Activated CD8-positive, alpha-beta T cell treated with anti-CD3 and anti-CD28 coated beads, Interleukin-2, amount 10 ng/mL, durations not matched to agents 7 days and 5 days (primary cell): Measurements from ENCODE around the gene SSU72. TPM values are rescaled to one million over a fixed set of nuclear protein-coding genes. Genes with fewer than 3 reads are reported as not detected.
"Not testable (repeated sequence)": the region's sequence is repeated elsewhere in the genome, so short reads cannot be mapped to it uniquely, and the experiment has no call there.

Experiments used
- ATAC-seq: fragments of 150-1000 bp; cut with Tn5 transposase; one replicate; pipeline ENCODE4 v1.10.0; 2021; ENCODE audit warnings: moderate library complexity
- CTCF ChIA-PET: fragments of 350-600 bp; sonication (Branson Sonifier 250); formaldehyde crosslinking; loops from one replicate; lab custom pipeline; 2021; ENCODE audit warnings: antibody characterized with exemption; lab: Charles Lee
- POLR2A ChIA-PET: fragments of 350-600 bp; sonication (Branson Sonifier 250); formaldehyde crosslinking; loops from one replicate; lab custom pipeline; 2021; ENCODE audit warnings: antibody characterized with exemption; lab: Charles Lee
- DNase-seq: peaks from one replicate; pipeline ENCODE4 v3.0.0-alpha.2; 2020
- H3K27ac Mint-ChIP-seq: one replicate; pipeline ENCODE4 v1.8.0; 2021; ENCODE audit warnings: mild to moderate bottlenecking, mixed read lengths
- H3K27me3 Mint-ChIP-seq: one replicate; pipeline ENCODE4 v1.8.0; 2021; ENCODE audit warnings: low read depth, mixed read lengths
- H3K36me3 Mint-ChIP-seq: one replicate; pipeline ENCODE4 v1.8.0; 2021; ENCODE audit warnings: low read depth, mixed read lengths
- H3K4me1 Mint-ChIP-seq: one replicate; pipeline ENCODE4 v1.8.0; 2021; ENCODE audit warnings: low read depth, mixed read lengths
- H3K4me3 Mint-ChIP-seq: one replicate; pipeline ENCODE4 v1.8.0; 2021; ENCODE audit warnings: mild to moderate bottlenecking, mixed read lengths
- H3K9me3 Mint-ChIP-seq: one replicate; pipeline ENCODE4 v1.8.0; 2022; ENCODE audit warnings: mixed read lengths; ENCODE audit not compliant: insufficient read depth
- total RNA-seq, 2 experiments: library from RNA; stranded (reverse); gene quantifications; one replicate each; pipeline ENCODE4 v1.2.3, GENCODE V29; 2021

The SSU72 gene
- total RNA-seq, 2 experiments from 2014 or later = 123 to 129 TPM

- no peak overlapping the region for H3K4me3 Mint-ChIP-seq
- no peaks in the 10 kb centered on the region for H3K4me1 Mint-ChIP-seq
- H3K9me3 Mint-ChIP-seq = no peaks in the 10 kb centered on the region
- H3K27ac Mint-ChIP-seq = peak overlapping the region; percentile 46
- no peak for DNase-seq
- peaks cover 14% of the 10 kb centered on the region for H3K36me3 Mint-ChIP-seq
- no peak for ATAC-seq
- CTCF ChIA-PET = no interaction called here
- H3K27me3 Mint-ChIP-seq = no peaks in the 10 kb centered on the region
- POLR2A ChIA-PET = no interaction called here
Observed at GRCh38 chr1:1536019-1536937, 38.4 kb downstream of the SSU72 start.

GRCh38 chr1:1535201-1536018 lies 39.3 kb downstream of the SSU72 start:
- no peak for DNase-seq
- ATAC-seq = no peak
- Mint-ChIP-seq H3K9me3 (no peaks in the 10 kb centered on the region), H3K27ac (no peak overlapping the region), H3K4me1 (no peaks in the 10 kb centered on the region), H3K4me3 (no peak overlapping the region), H3K27me3 (no peaks in the 10 kb centered on the region), H3K36me3 (peaks cover 18% of the 10 kb centered on the region)
- ChIA-PET CTCF (no interaction called here), POLR2A (no interaction called here)

DNA sequence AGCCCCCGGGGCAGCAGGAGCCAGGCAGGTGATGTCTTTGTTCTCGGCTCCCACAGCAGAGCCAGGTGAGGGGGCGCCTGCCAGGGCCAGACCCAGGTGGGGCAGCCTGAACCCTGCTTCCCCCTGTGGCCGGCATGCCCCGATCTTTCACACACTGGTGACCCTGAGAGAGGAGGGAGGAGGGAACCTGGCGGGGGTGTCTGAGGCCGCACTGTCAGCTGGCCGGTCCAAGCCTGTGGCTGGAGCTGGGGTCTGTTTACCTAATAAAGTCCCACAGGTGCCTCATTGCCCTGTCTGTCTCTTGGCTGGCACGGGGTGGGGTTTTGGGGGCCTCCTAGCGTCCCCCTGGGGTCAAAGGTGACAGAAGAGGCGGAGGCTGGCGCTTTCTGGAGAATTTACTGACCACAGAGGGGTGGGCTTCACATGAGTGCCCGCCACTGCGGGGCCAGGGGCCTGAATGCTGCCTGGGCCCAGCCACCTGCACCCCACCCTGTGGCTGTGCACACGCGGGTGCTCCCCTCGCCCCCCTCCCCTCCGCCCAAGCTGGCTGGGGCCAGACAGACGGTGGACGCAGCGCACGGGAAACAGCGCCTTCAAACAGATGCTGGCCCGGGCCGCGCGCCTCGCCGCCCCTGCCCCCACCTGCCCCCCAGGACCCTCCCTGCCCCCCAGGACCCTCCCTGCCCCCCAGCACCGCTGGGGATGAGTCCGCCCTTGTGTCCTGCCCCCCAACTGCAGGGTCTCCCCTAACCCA lies 40.1 kb downstream of the SSU72 start:
- H3K4me1 Mint-ChIP-seq = no peaks in the 10 kb centered on the region
- no peak overlapping the region for H3K4me3 Mint-ChIP-seq
- ChIA-PET POLR2A (no interaction called here), CTCF (no interaction called here)
- peaks cover 26% of the 10 kb centered on the region for H3K36me3 Mint-ChIP-seq
- H3K9me3 Mint-ChIP-seq = no peaks in the 10 kb centered on the region
- no peak for DNase-seq
- no peaks in the 10 kb centered on the region for H3K27me3 Mint-ChIP-seq
- H3K27ac Mint-ChIP-seq = no peak overlapping the region
- no peak for ATAC-seq

DNA sequence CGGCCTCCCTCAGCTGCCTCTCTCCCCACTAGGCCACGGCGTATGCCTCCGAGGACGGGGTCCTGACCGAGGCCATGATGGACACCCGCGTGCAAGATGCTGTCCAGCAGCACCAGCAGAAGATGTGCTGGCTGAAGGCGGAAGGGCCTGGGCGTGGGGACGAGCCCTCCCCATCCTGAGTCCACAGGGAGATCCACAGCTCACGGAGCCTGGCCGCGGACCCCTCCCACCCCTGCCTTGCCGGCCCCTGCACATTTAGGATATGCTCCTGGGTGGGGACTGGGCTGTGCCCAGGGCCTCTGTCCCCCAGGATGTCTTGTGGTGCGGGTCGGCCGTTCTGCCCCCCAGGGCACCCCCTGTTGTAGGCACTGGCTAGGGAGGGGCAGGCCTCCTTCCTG lies 40.8 kb downstream of the SSU72 start:
- POLR2A ChIA-PET, CTCF ChIA-PET, H3K9me3 Mint-ChIP-seq, ATAC-seq, H3K4me1 Mint-ChIP-seq, DNase-seq, H3K27me3 Mint-ChIP-seq, H3K4me3 Mint-ChIP-seq, H3K27ac Mint-ChIP-seq: not testable (repeated sequence)
- H3K36me3 Mint-ChIP-seq = peaks cover 32% of the 10 kb centered on the region

DNA sequence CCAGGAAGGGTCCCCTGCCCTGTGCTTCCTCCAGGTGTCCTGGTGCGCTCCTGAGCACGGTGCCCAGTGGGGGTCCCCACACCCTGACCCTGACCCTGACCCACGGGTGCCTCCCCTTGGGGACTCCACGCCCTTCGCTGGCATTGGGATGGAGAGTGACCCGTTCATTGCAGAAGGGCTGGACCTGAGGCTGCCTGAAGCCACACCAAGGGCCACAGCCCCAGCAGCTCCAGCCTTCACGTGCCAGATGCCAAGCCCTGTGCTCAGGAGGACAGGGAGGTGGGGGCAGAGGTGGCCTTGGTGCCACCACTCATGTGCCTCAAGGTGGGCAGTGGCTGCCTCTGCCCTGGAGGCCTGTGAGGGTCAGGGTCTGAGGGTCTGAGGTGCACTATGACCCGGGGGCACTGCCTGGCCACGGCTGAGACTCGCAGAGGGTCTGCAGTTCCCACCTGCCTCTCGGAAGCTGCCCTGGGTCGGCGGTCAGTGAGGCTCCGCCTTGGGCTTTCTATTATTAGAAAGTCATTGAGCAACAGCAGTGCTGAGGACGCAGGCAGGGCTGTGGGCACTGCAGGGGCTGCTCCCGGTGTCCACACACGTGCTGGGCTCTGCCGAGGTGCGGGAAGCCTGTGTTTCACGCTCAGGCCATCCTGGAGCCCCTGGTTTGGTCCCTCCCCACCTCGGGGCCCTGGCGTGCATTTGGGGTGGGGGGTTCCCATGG lies 41.3 kb downstream of the SSU72 start:
- H3K4me1 Mint-ChIP-seq, H3K27me3 Mint-ChIP-seq, DNase-seq, POLR2A ChIA-PET, ATAC-seq, H3K4me3 Mint-ChIP-seq, CTCF ChIA-PET, H3K27ac Mint-ChIP-seq, H3K9me3 Mint-ChIP-seq: not testable (repeated sequence)
- H3K36me3 Mint-ChIP-seq = peaks cover 38% of the 10 kb centered on the region

GRCh38 chr1:1531947-1532346 lies 42.7 kb downstream of the SSU72 start:
- POLR2A ChIA-PET = no interaction called here

GRCh38 chr1:1529936-1530335 lies 44.7 kb downstream of the SSU72 start:
- CTCF ChIA-PET = no interaction called here

More at GRCh38 chr1:1531947-1532346, 42.7 kb downstream of the SSU72 start:
- H3K4me1 Mint-ChIP-seq = no peaks in the 10 kb centered on the region
- no peak overlapping the region for H3K4me3 Mint-ChIP-seq
- H3K36me3 Mint-ChIP-seq = peaks cover 46% of the 10 kb centered on the region
- no peak for DNase-seq
- H3K9me3 Mint-ChIP-seq = no peaks in the 10 kb centered on the region
- no peaks in the 10 kb centered on the region for H3K27me3 Mint-ChIP-seq
- no peak overlapping the region for H3K27ac Mint-ChIP-seq
- CTCF ChIA-PET = no interaction called here
- no peak for ATAC-seq

GRCh38 chr1:1529321-1529720 lies 45.3 kb downstream of the SSU72 start:
- no peaks in the 10 kb centered on the region for H3K9me3 Mint-ChIP-seq
- H3K4me3 Mint-ChIP-seq = no peak overlapping the region
- POLR2A ChIA-PET = no interaction called here

More at GRCh38 chr1:1529936-1530335, 44.7 kb downstream of the SSU72 start:
- no peaks in the 10 kb centered on the region for H3K4me1 Mint-ChIP-seq
- no peak overlapping the region for H3K27ac Mint-ChIP-seq
- no peak for ATAC-seq
- POLR2A ChIA-PET = no interaction called here
- H3K27me3 Mint-ChIP-seq = no peaks in the 10 kb centered on the region
- no peaks in the 10 kb centered on the region for H3K9me3 Mint-ChIP-seq
- H3K36me3 Mint-ChIP-seq = peaks cover 50% of the 10 kb centered on the region
- no peak overlapping the region for H3K4me3 Mint-ChIP-seq
- DNase-seq = no peak

GRCh38 chr1:1528301-1529267 lies 46.1 kb downstream of the SSU72 start:
- H3K27me3 Mint-ChIP-seq = no peaks in the 10 kb centered on the region
- peaks cover 50% of the 10 kb centered on the region for H3K36me3 Mint-ChIP-seq
- no peaks in the 10 kb centered on the region for H3K4me1 Mint-ChIP-seq
- CTCF ChIA-PET = no interaction called here
- ATAC-seq (no peak), DNase-seq (no peak)
- no peak overlapping the region for H3K4me3 Mint-ChIP-seq
- H3K27ac Mint-ChIP-seq = no peak overlapping the region
- H3K9me3 Mint-ChIP-seq = no peaks in the 10 kb centered on the region
- POLR2A ChIA-PET = no interaction called here

More at GRCh38 chr1:1529321-1529720, 45.3 kb downstream of the SSU72 start:
- ATAC-seq (no peak), DNase-seq (no peak)
- Mint-ChIP-seq H3K27me3 (no peaks in the 10 kb centered on the region), H3K36me3 (peaks cover 50% of the 10 kb centered on the region), H3K27ac (no peak overlapping the region), H3K4me1 (no peaks in the 10 kb centered on the region)
- CTCF ChIA-PET = no interaction called here

GRCh38 chr1:1527092-1527816 lies 47.4 kb downstream of the SSU72 start:
- Mint-ChIP-seq H3K36me3 (peaks cover 42% of the 10 kb centered on the region), H3K27me3 (no peaks in the 10 kb centered on the region), H3K27ac (no peak overlapping the region), H3K4me3 (no peak overlapping the region), H3K4me1 (no peaks in the 10 kb centered on the region), H3K9me3 (no peaks in the 10 kb centered on the region)
- ATAC-seq = no peak
- ChIA-PET POLR2A (no interaction called here), CTCF (no interaction called here)
- no peak for DNase-seq
